A549 treated with AZD9567 at 1 μM for 4 hours (cell line): ENCODE data around the gene ANAPC4. TPM values are rescaled to one million over a fixed set of nuclear protein-coding genes. Genes with fewer than 3 reads are reported as not detected.

Source experiments
- total RNA-seq: library from RNA; stranded (reverse); fragments of 200-300 nt; extraction: Qiagen RNA extraction; gene quantifications from 5 replicates; pipeline ENCODE4 v1.2.3, GENCODE V29; 2022; ENCODE audit not compliant: insufficient read depth

Gene ANAPC4
- 9.4 to 14.4 TPM (median 12.7 TPM) in 5 replicates for total RNA-seq

GRCh38 chr4:25376754-25377571 lies at the start of gene ANAPC4:
TSS of gene ANAPC4 (plus strand) at chr4:25377263. CDS start at chr4:25377428, 165 bp downstream.

Other genes with a start within 250 kb of the ANAPC4 start
- 2.0 to 3.6 TPM (median 3.2 TPM) in 5 replicates for gene SEPSECS, start 216.8 kb upstream of the ANAPC4 start, total RNA-seq
- gene PI4K2B, start 143.2 kb upstream of the ANAPC4 start, total RNA-seq: 5.6 to 9.6 TPM (median 9.4 TPM) in 5 replicates
- 3.7 to 6.8 TPM (median 4.0 TPM) in 5 replicates for gene ZCCHC4, start 64.5 kb upstream of the ANAPC4 start, total RNA-seq